Panc1 (cell line): ENCODE results near the gene PANK1.

Source experiments
- POLR2AphosphoS5 ChIP-seq: IDR thresholded peaks from 2 replicates; pipeline ENCODE4 v1.6.1; 2012; ENCODE audit warnings: mild to moderate bottlenecking, low read depth, low read length, moderate library complexity
- SIN3A ChIP-seq: IDR thresholded peaks from 2 replicates; pipeline ENCODE4 v1.6.1; 2012; ENCODE audit warnings: low read depth, mild to moderate bottlenecking, low read length, moderate library complexity, borderline replicate concordance; ENCODE audit not compliant: insufficient read depth
- TCF7L2 ChIP-seq: IDR thresholded peaks from 2 replicates; pipeline ENCODE4 v1.6.1; 2011; ENCODE audit warnings: mild to moderate bottlenecking, low read depth, low read length, inconsistent platforms
- TF ChIP-seq, protein P1 (sequence below): fragments of 450-650 bp; IDR thresholded peaks from 2 replicates; pipeline ENCODE4 v1.5.1; 2017; ENCODE audit warnings: mild to moderate bottlenecking

- TF ChIP-seq, protein P1, sequence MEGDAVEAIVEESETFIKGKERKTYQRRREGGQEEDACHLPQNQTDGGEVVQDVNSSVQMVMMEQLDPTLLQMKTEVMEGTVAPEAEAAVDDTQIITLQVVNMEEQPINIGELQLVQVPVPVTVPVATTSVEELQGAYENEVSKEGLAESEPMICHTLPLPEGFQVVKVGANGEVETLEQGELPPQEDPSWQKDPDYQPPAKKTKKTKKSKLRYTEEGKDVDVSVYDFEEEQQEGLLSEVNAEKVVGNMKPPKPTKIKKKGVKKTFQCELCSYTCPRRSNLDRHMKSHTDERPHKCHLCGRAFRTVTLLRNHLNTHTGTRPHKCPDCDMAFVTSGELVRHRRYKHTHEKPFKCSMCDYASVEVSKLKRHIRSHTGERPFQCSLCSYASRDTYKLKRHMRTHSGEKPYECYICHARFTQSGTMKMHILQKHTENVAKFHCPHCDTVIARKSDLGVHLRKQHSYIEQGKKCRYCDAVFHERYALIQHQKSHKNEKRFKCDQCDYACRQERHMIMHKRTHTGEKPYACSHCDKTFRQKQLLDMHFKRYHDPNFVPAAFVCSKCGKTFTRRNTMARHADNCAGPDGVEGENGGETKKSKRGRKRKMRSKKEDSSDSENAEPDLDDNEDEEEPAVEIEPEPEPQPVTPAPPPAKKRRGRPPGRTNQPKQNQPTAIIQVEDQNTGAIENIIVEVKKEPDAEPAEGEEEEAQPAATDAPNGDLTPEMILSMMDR = no peak
- TF ChIP-seq POLR2AphosphoS5 = no peak
- TF ChIP-seq SIN3A = no peak
- no peak for TF ChIP-seq TCF7L2
Observed at GRCh38 chr10:89615112-89615511, 29.9 kb downstream of the PANK1 start.
